Measurements from ENCODE around the gene JADE1. TPM values are rescaled to one million over a fixed set of nuclear protein-coding genes. Genes with fewer than 3 reads are reported as not detected.

JADE1 gene
- total RNA-seq, 1 donor, result 38.4 TPM

DNA sequence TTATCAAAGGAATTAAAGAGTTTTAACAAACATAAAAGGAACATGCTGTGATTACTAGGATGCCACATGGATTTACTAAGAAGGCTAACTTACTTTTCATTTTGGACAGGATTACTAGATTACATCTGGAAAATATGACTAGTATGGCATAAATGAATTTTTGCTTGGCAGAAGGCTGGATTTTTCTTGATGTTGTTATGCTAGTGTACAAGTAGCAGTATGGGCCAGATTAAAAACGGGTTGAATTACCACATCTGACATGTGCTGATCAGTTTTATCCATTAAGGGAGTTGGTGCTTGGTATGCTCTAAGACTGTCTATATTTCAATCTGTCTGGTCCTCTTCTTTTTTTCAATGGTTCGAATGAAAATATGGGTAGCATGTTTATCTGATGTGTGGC, 70.5 kb downstream of the JADE1 start:
- H3K4me3 ChIP-seq (ENCODE audit: low read depth, low read length), result no peak overlapping the region
- no peak for DNase-seq (ENCODE audit: low read depth)
- TF ChIP-seq, protein P1, sequence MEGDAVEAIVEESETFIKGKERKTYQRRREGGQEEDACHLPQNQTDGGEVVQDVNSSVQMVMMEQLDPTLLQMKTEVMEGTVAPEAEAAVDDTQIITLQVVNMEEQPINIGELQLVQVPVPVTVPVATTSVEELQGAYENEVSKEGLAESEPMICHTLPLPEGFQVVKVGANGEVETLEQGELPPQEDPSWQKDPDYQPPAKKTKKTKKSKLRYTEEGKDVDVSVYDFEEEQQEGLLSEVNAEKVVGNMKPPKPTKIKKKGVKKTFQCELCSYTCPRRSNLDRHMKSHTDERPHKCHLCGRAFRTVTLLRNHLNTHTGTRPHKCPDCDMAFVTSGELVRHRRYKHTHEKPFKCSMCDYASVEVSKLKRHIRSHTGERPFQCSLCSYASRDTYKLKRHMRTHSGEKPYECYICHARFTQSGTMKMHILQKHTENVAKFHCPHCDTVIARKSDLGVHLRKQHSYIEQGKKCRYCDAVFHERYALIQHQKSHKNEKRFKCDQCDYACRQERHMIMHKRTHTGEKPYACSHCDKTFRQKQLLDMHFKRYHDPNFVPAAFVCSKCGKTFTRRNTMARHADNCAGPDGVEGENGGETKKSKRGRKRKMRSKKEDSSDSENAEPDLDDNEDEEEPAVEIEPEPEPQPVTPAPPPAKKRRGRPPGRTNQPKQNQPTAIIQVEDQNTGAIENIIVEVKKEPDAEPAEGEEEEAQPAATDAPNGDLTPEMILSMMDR (IDR thresholded peaks at IDR 0.05; ENCODE audit: insufficient read depth, low read depth, low read length), result no peak

DNA sequence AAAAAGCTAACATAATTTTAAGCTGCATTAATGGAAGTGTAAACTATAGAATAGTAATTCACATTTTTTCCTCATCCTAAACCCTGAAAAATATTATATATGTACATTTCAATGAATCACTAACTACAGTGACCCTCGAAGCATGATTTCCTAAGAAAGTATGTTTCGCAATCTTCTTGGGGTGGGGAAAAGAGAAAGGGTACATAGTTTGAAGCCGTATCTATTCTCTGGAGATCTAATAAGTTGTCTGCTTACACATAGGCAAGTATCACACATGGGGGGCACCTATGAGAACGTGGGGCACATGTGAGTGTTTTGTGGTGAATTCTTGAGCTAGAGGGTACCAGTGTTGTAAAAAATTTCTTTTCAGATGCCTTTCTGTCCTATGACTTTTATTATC, 71.2 kb downstream of the JADE1 start:
- DNase-seq (ENCODE audit: low read depth), result peak; percentile 56
- H3K4me3 ChIP-seq (ENCODE audit: low read depth, low read length), result no peak overlapping the region
- TF ChIP-seq, protein P1 (IDR thresholded peaks at IDR 0.05; ENCODE audit: insufficient read depth, low read depth, low read length), result no peak

DNA sequence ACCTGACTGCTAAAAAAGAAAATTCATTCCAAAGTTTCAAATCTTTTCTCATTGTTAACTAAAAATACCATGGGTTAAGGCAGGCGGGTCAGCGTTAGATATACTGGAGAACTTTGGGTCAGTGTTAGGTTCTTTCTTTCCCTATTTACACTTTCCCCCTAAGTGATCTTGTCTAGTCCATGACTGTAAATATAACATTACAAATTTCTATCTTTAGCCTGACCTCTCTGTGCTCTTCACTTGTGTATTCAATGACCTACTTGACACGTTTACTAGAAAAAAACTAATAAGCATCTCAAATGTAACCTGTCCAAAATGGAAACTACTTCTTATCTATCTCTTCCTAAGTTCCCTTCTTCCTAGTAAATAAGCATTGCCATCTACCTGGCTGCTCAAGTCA, 95.3 kb downstream of the JADE1 start:
- H3K4me3 ChIP-seq (ENCODE audit: low read depth, low read length), result no peak overlapping the region
- DNase-seq (ENCODE audit: low read depth), result no peak
- TF ChIP-seq, protein P1 (IDR thresholded peaks at IDR 0.05; ENCODE audit: insufficient read depth, low read depth, low read length), result no peak

DNA sequence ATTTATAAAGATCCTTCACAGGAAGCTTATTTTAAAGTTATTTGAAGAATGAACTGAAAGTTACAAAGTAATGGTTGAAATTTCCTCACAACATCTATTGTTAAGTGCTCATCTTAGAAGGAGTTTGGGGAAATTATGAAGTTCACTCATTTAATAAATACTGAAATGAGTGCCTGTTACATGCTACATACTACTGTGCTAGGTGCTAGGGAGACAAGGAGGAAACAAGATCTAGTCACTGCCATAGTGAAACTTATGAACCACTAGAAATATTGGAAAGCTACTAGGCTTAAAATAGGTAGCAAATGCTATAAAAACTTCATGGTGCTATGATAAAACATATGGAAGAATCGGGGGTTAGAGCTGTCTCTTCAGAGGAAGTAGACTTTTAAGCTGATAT, 97.1 kb downstream of the JADE1 start:
- no peak overlapping the region for H3K4me3 ChIP-seq (ENCODE audit: low read depth, low read length)
- no peak for DNase-seq (ENCODE audit: low read depth)
- TF ChIP-seq, protein P1 (IDR thresholded peaks at IDR 0.05; ENCODE audit: insufficient read depth, low read depth, low read length), result no peak

DNA sequence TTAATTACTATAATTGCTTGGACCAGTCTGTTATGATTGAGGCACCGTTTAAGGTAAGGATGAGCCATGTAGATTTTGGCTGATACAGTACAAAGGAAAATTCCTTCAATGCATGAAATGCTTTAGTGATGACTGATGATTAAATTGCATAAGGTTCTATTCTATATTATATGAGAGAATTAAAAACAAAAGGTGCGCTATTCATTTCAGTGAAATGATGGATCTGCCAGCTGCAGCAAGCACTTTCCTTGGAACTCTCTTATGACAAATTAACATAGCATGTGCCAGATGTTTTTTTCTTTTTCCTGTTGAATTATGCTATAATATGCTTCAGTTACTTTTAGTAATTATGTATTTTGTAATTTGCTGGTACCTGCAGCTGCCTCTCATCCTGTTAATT, 98.5 kb downstream of the JADE1 start:
- TF ChIP-seq, protein P1 (IDR thresholded peaks at IDR 0.05; ENCODE audit: insufficient read depth, low read depth, low read length), result no peak
- no peak overlapping the region for H3K4me3 ChIP-seq (ENCODE audit: low read depth, low read length)
- no peak for DNase-seq (ENCODE audit: low read depth)

DNA sequence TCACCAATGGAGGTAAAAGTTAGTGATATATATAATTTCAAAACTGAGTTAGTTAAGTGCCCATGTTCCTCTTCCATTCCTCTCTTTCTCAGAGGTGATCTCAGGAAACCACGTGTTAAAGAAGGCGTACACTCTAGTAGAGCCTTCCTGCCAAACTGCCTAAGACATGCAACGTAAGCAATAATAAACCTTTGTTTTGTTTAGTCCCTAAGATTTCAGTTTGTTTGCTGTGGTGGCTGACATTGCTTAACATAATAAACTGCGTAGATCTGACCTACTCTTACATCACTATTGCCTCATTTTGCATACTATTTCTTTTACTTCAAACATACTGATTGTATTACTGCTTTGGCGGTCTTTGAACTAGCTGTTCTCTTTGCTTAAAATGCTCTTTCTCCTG, 99.2 kb downstream of the JADE1 start:
- TF ChIP-seq, protein P1 (IDR thresholded peaks at IDR 0.05; ENCODE audit: insufficient read depth, low read depth, low read length), result no peak
- DNase-seq (ENCODE audit: low read depth), result peak; percentile 19
- no peak overlapping the region for H3K4me3 ChIP-seq (ENCODE audit: low read depth, low read length)

DNA sequence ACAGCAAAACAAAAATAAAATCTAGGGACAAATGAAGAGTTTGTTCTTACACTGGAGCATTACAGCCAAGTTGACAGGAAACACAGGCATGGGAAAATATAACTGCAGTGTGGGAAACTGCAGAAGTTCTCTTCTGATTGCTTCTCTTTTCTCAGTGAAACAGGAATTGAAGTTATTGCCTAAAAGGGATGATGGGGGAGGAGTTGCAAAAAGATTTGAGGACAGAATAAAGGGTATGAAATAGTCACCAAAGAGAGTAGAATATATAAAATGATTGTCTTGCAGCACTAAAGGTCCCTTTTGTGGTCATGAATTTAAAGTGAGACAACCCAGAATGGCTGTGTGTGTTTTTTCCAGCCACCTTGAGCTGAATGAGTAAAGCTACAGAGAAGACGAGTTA, 103.7 kb downstream of the JADE1 start:
- no peak for DNase-seq (ENCODE audit: low read depth)
- TF ChIP-seq, protein P1 (IDR thresholded peaks at IDR 0.05; ENCODE audit: insufficient read depth, low read depth, low read length), result no peak
- H3K4me3 ChIP-seq (ENCODE audit: low read depth, low read length), result no peak overlapping the region

All from fibroblast of villous mesenchyme (primary cell).